Endothelial cell of umbilical vein (primary cell): ENCODE data around the gene BBS10. TPM values are rescaled to one million over a fixed set of nuclear protein-coding genes. Genes with fewer than 3 reads are reported as not detected.

Experiments
- BruUV-seq: library from RNA; stranded (reverse); fragments of 400-500 nt; replicated peaks from 2 replicates; lab custom pipeline; 2021; lab: Mats Ljungman, UMichigan
- CTCF ChIA-PET: fragments of 300-600, 350-600 bp; sonication (Branson Sonifier 250); formaldehyde crosslinking; loops from one replicate; lab custom pipeline; 2021; ENCODE audit warnings: antibody characterized with exemption, inconsistent platforms; lab: Charles Lee
- POLR2A ChIA-PET: fragments of 300-600, 350-600 bp; sonication (Branson Sonifier 250); formaldehyde crosslinking; loops from one replicate; lab custom pipeline; 2021; ENCODE audit warnings: antibody characterized with exemption, inconsistent platforms; lab: Charles Lee
- DNase-seq: peaks from one replicate; pipeline ENCODE4 v3.0.0-alpha.2; 2011; ENCODE audit warnings: low read depth, low spot score
- FAIRE-seq: peaks from 2 replicates; lab custom pipeline; 2011; peaks lifted over from hg19 to GRCh38; lab: Jason Lieb, UNC
- H2AFZ ChIP-seq: 2 replicates; pipeline ENCODE4 v1.6.0; 2012; ENCODE audit warnings: low read depth, low read length, control low read depth, inconsistent platforms
- H3K27ac ChIP-seq: 2 replicates; pipeline ENCODE4 v1.5.1; 2011; ENCODE audit warnings: low read depth, mild to moderate bottlenecking, control low read depth, low read length, moderate library complexity; ENCODE audit not compliant: insufficient read depth
- H3K27me3 ChIP-seq, 2 experiments: 2 replicates each; pipeline versions ENCODE4 v1.6.0 to v1.6.1; 2011; ENCODE audit warnings: low read length in 2 of 2, mixed read lengths in 1 of 2; ENCODE audit not compliant: control insufficient read depth in 2 of 2, insufficient read depth in 2 of 2
- H3K36me3 ChIP-seq, 2 experiments: 2 replicates in 1 of 2; 3 replicates in 1 of 2; pipeline ENCODE4 v1.5.1; 2011; ENCODE audit warnings: low read length in 2 of 2, mild to moderate bottlenecking in 1 of 2, moderate library complexity in 1 of 2; ENCODE audit not compliant: control insufficient read depth in 2 of 2, insufficient read depth in 2 of 2; ENCODE audit errors: extremely low read depth in 1 of 2
- H3K4me1 ChIP-seq: 3 replicates; pipeline ENCODE4 v1.5.1; 2011; ENCODE audit warnings: mild to moderate bottlenecking, low read length; ENCODE audit not compliant: control insufficient read depth, insufficient read depth; ENCODE audit errors: extremely low read depth
- H3K4me2 ChIP-seq: 2 replicates; pipeline ENCODE4 v1.6.1; 2011; ENCODE audit warnings: low read length, control low read depth, mixed read lengths; ENCODE audit not compliant: insufficient read depth
- H3K4me3 ChIP-seq, 3 experiments: fragments of 200-600 bp in 1 of 3; sonication (generic), shearing (Covaris generic) in 1 of 3; replicated peaks in 1 of 3; 2 replicates each; pipeline ENCODE4 v1.5.1; 2011 to 2016; ENCODE audit warnings: control low read depth in 3 of 3, low read length in 3 of 3, mild to moderate bottlenecking in 2 of 3, inconsistent platforms in 1 of 3, low read depth in 1 of 3, moderate library complexity in 1 of 3; ENCODE audit not compliant: insufficient read depth in 1 of 3
- H3K79me2 ChIP-seq: 2 replicates; pipeline ENCODE4 v1.6.0; 2012; ENCODE audit warnings: low read length, inconsistent platforms; ENCODE audit not compliant: control insufficient read depth, insufficient read depth
- H3K9ac ChIP-seq: replicated peaks from 2 replicates; pipeline ENCODE3; 2011; ENCODE audit warnings: low read length, control low read depth; ENCODE audit not compliant: insufficient read depth; ENCODE audit errors: extremely low read depth
- H3K9me1 ChIP-seq: replicated peaks from 3 replicates; pipeline ENCODE4 v1.6.0; 2011; ENCODE audit warnings: mild to moderate bottlenecking, low read length; ENCODE audit not compliant: control insufficient read depth, insufficient read depth; ENCODE audit errors: extremely low read depth
- H3K9me3 ChIP-seq: replicated peaks from 2 replicates; pipeline ENCODE4 v1.5.1; 2012; ENCODE audit warnings: low read length, inconsistent platforms; ENCODE audit not compliant: control insufficient read depth, insufficient read depth
- H4K20me1 ChIP-seq: replicated peaks from 2 replicates; pipeline ENCODE3; 2011; ENCODE audit warnings: mild to moderate bottlenecking, low read length; ENCODE audit not compliant: control insufficient read depth, insufficient read depth; ENCODE audit errors: extremely low read depth
- EZH2 ChIP-seq: IDR thresholded peaks from 2 replicates; pipeline ENCODE4 v1.6.1; 2012; ENCODE audit warnings: borderline replicate concordance, low read depth, mild to moderate bottlenecking, moderate library complexity, low read length, inconsistent platforms; ENCODE audit not compliant: severe bottlenecking
- FOS ChIP-seq: IDR thresholded peaks from 2 replicates; pipeline ENCODE4 v1.6.1; 2011; ENCODE audit warnings: mild to moderate bottlenecking, low read length, moderate library complexity, borderline replicate concordance; ENCODE audit not compliant: insufficient read depth
- GATA2 ChIP-seq: IDR thresholded peaks from 2 replicates; pipeline ENCODE4 v1.7.0; 2011; ENCODE audit warnings: low read depth, mild to moderate bottlenecking, moderate library complexity, mixed read lengths, low read length; ENCODE audit not compliant: insufficient read length, insufficient read depth
- JUN ChIP-seq: IDR thresholded peaks from 2 replicates; pipeline ENCODE4 v1.6.1; 2011; ENCODE audit warnings: borderline replicate concordance, low read depth; ENCODE audit not compliant: insufficient read length, insufficient read depth
- MYC ChIP-seq: IDR thresholded peaks from one replicate; pipeline ENCODE4 v1.6.1; 2011; ENCODE audit warnings: mild to moderate bottlenecking, low read depth, low read length
- POLR2A ChIP-seq: IDR thresholded peaks from 2 replicates; pipeline ENCODE4 v1.6.1; 2012; ENCODE audit warnings: low read depth, mild to moderate bottlenecking, control low read depth, low read length
- POLR2AphosphoS5 ChIP-seq: IDR thresholded peaks from 2 replicates; pipeline ENCODE4 v1.6.1; 2012; ENCODE audit warnings: low read depth, mild to moderate bottlenecking, control low read depth, low read length, moderate library complexity; ENCODE audit not compliant: insufficient read depth
- dilution Hi-C: fragments of 300-500 bp; cut with MboI; formaldehyde crosslinking; loops from one replicate; pipeline ENCODE4 v1.15.0; 2019; ENCODE audit warnings: low sequenced_read_pairs; ENCODE audit not compliant: extremely low pct_ligation_motif_present
- intact Hi-C: fragments of 100-400 bp; cut with micrococcal nuclease; formaldehyde crosslinking; loops from one replicate; pipeline ENCODE4 v1.10.0; 2022
- polyA plus RNA-seq, 4 experiments: library from polyadenylated mRNA; depleted of rRNA in 3 of 4; stranded (reverse) in 3 of 4; unstranded in 1 of 4; fragments of >200 nt; gene quantifications; 2 replicates each; pipeline versions ENCODE4 v1.2.1 to v1.2.3, GENCODE V29; 2011 to 2012; ENCODE audit warnings: missing spikeins in 1 of 4
- total RNA-seq: library from RNA; stranded (reverse); gene quantifications from 2 replicates; pipeline ENCODE4 v1.2.3, GENCODE V29; 2021
- TF ChIP-seq, protein P1 (sequence below): IDR thresholded peaks from 2 replicates; pipeline ENCODE4 v1.6.1; 2011; ENCODE audit not compliant: insufficient read depth, insufficient read length
- TF ChIP-seq, protein P2 (sequence below), 2 donors: IDR thresholded peaks; 1 replicate in 1 of 2; 2 replicates in 1 of 2; pipeline ENCODE4 v1.5.1; 2011; ENCODE audit warnings: low read length in 2 of 2, mild to moderate bottlenecking in 2 of 2, moderate library complexity in 2 of 2, control low read depth in 1 of 2, inconsistent platforms in 1 of 2, low read depth in 1 of 2; ENCODE audit not compliant: insufficient read depth in 1 of 2; ENCODE audit errors: extremely low read depth in 1 of 2

The BBS10 gene
- total and polyA plus RNA-seq, 2 donors (not counting 3 experiments of a cell fraction or from before 2014, with no cell fraction given), result 3.4 to 7.8 TPM

DNA sequence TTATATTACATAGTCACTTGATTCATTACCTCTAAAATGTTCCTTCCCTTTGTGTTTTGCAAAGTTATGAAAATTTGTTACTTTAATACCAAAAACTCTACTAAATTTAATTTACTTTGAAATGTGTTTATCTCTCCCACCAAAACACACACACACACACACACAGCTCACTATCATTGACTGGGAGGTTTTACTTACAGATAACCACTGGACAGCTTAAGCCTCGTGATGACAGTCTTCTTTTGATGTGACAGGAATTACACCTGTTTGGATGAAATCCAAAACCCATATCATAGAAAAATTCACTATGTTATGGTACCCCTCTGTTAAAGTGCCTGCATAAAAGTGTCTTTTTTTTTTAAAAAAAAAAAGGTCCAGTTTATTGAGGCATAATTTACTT lies 15.6 kb downstream of the BBS10 start:
- TF ChIP-seq GATA2 (no peak), EZH2 (no peak), MYC (no peak), FOS (no peak), JUN (no peak), POLR2A (no peak), POLR2AphosphoS5 (no peak)
- TF ChIP-seq, protein P1, sequence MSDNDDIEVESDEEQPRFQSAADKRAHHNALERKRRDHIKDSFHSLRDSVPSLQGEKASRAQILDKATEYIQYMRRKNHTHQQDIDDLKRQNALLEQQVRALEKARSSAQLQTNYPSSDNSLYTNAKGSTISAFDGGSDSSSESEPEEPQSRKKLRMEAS, result no peak
- TF ChIP-seq, protein P2, sequence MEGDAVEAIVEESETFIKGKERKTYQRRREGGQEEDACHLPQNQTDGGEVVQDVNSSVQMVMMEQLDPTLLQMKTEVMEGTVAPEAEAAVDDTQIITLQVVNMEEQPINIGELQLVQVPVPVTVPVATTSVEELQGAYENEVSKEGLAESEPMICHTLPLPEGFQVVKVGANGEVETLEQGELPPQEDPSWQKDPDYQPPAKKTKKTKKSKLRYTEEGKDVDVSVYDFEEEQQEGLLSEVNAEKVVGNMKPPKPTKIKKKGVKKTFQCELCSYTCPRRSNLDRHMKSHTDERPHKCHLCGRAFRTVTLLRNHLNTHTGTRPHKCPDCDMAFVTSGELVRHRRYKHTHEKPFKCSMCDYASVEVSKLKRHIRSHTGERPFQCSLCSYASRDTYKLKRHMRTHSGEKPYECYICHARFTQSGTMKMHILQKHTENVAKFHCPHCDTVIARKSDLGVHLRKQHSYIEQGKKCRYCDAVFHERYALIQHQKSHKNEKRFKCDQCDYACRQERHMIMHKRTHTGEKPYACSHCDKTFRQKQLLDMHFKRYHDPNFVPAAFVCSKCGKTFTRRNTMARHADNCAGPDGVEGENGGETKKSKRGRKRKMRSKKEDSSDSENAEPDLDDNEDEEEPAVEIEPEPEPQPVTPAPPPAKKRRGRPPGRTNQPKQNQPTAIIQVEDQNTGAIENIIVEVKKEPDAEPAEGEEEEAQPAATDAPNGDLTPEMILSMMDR (IDR thresholded peaks at IDR 0.05; ENCODE audit: extremely low read depth in 1 of 2, insufficient read depth in 1 of 2, low read depth in 1 of 2, low read length in 2 of 2), result no peak
- ChIA-PET POLR2A (no interaction called here), CTCF (interaction anchor here (1.1 kb wide), 1 partner anchor 16 kb away, joined by 3 read pairs; the partner anchor contains the start of gene BBS10)
- no peak overlapping the region for H3K4me3 ChIP-seq
- H2AFZ ChIP-seq, result no peak overlapping the region
- no peaks in the 10 kb centered on the region for H3K9me1 ChIP-seq
- H3K27ac ChIP-seq, result no peak overlapping the region
- no peaks in the 10 kb centered on the region for H3K79me2 ChIP-seq
- no peaks in the 10 kb centered on the region for H3K36me3 ChIP-seq
- H3K4me2 ChIP-seq, result no peak overlapping the region
- BruUV-seq, result no TSS peak
- H4K20me1 ChIP-seq, result no peaks in the 10 kb centered on the region
- H3K4me1 ChIP-seq, result peaks cover 19% of the 10 kb centered on the region
- dilution Hi-C loops (loop anchor here (25.0 kb wide), 1 partner anchor 245 kb away; the partner anchor contains the start of gene NAP1L1), intact Hi-C loops (no loop called here)
- H3K9me3 ChIP-seq, result no peaks in the 10 kb centered on the region
- no peak for DNase-seq
- FAIRE-seq, result no peak
- H3K9ac ChIP-seq, result no peak overlapping the region
- no peaks in the 10 kb centered on the region for H3K27me3 ChIP-seq
